Measurements from ENCODE around the gene VAT1L. TPM values are rescaled to one million over a fixed set of nuclear protein-coding genes. Genes with fewer than 3 reads are reported as not detected.

The VAT1L gene
- total RNA-seq, 1 donor = under 0.01 TPM

DNA sequence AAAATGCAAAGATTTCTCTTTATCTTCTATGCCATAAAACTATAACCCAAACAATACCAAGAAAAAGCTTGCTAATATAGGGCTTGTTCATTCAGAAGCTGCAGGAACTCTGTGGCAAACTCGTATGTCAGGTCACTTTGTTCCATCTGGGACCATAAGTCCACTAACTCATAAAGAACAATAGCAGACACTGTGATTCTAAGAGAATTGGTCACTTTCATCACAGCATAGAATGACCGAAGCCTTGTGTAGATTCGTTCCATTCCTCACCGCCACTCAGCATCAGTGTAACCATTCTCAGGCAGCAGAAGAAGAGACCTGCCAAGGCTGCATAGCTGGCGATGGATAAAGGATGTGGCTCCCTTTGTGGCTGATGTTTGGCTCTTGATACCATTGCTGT, 30.3 kb upstream of the VAT1L start:
- H3K4me1 ChIP-seq (ENCODE audit: insufficient read depth, low read length) = no peaks in the 10 kb centered on the region
- H3K27ac ChIP-seq (ENCODE audit: low read depth, low read length) = no peak overlapping the region
- H3K9me3 ChIP-seq (ENCODE audit: low read depth, low read length) = no peaks in the 10 kb centered on the region
- DNase-seq (ENCODE audit: insufficient read length, low spot score, missing footprints) = peak; percentile 11
- H3K36me3 ChIP-seq (ENCODE audit: insufficient read depth, low read length) = no peaks in the 10 kb centered on the region
- H2AFZ ChIP-seq (ENCODE audit: low read length) = no peak overlapping the region
- H3K27me3 ChIP-seq (ENCODE audit: insufficient read depth, low read length) = no peaks in the 10 kb centered on the region
- H3K4me2 ChIP-seq (ENCODE audit: insufficient read depth, low read length) = no peak overlapping the region
- TF ChIP-seq CTCF (IDR thresholded peaks at IDR 0.05; ENCODE audit: extremely low read depth, low read depth, low read length) = no peak
- no peaks in the 10 kb centered on the region for H4K20me1 ChIP-seq (ENCODE audit: insufficient read depth, low read length)
- no peak overlapping the region for H3K4me3 ChIP-seq (ENCODE audit: insufficient read depth, low read length)
- no peaks in the 10 kb centered on the region for H3K79me2 ChIP-seq (ENCODE audit: insufficient read depth, low read length)

DNA sequence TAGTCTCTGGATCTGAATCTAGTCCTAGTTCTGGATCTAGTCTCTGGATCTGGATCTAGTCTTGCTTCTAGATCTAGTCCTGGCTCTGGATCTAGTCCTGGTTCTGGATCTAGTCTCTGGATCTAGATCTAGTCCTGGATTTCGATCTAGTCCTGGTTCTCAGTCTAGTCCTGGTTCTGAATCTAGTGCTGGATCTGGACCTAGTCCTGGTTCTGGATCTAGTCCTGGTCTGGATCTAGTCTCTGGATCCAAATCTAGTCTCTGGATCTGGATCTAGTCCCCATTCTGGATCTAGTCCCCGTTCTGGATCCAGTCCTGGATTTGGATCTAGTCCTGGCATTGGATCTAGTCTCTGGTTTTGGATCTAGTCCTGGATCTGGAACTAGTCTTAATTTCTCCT, 29.9 kb upstream of the VAT1L start:
- no peaks in the 10 kb centered on the region for H3K79me2 ChIP-seq (ENCODE audit: insufficient read depth, low read length)
- H2AFZ ChIP-seq (ENCODE audit: low read length) = no peak overlapping the region
- DNase-seq (ENCODE audit: insufficient read length, low spot score, missing footprints) = no peak
- TF ChIP-seq CTCF (IDR thresholded peaks at IDR 0.05; ENCODE audit: extremely low read depth, low read depth, low read length) = no peak
- H3K9me3 ChIP-seq (ENCODE audit: low read depth, low read length) = no peaks in the 10 kb centered on the region
- no peaks in the 10 kb centered on the region for H3K27me3 ChIP-seq (ENCODE audit: insufficient read depth, low read length)
- no peaks in the 10 kb centered on the region for H3K36me3 ChIP-seq (ENCODE audit: insufficient read depth, low read length)
- no peak overlapping the region for H3K4me2 ChIP-seq (ENCODE audit: insufficient read depth, low read length)
- no peaks in the 10 kb centered on the region for H3K4me1 ChIP-seq (ENCODE audit: insufficient read depth, low read length)
- no peak overlapping the region for H3K4me3 ChIP-seq (ENCODE audit: insufficient read depth, low read length)
- H3K27ac ChIP-seq (ENCODE audit: low read depth, low read length) = no peak overlapping the region
- H4K20me1 ChIP-seq (ENCODE audit: insufficient read depth, low read length) = no peaks in the 10 kb centered on the region

- Histone ChIP-seq H3K27me3 (ENCODE audit: insufficient read depth, low read length) (no peaks in the 10 kb centered on the region), H3K9me3 (ENCODE audit: low read depth, low read length) (no peaks in the 10 kb centered on the region), H4K20me1 (ENCODE audit: insufficient read depth, low read length) (no peaks in the 10 kb centered on the region), H3K4me2 (ENCODE audit: insufficient read depth, low read length) (no peak overlapping the region), H3K79me2 (ENCODE audit: insufficient read depth, low read length) (no peaks in the 10 kb centered on the region), H3K4me3 (ENCODE audit: insufficient read depth, low read length) (no peak overlapping the region), H3K27ac (ENCODE audit: low read depth, low read length) (no peak overlapping the region), H3K36me3 (ENCODE audit: insufficient read depth, low read length) (no peaks in the 10 kb centered on the region), H3K4me1 (ENCODE audit: insufficient read depth, low read length) (no peaks in the 10 kb centered on the region), H2AFZ (ENCODE audit: low read length) (no peak overlapping the region)
- DNase-seq (ENCODE audit: insufficient read length, low spot score, missing footprints) = no peak
- no peak for TF ChIP-seq CTCF (IDR thresholded peaks at IDR 0.05; ENCODE audit: extremely low read depth, low read depth, low read length)
These were observed 29.2 kb upstream of the VAT1L start for GRCh38 chr16:77759201-77759600.

GRCh38 chr16:77759821-77760220, 28.5 kb upstream of the VAT1L start:
- Histone ChIP-seq H3K27me3 (ENCODE audit: insufficient read depth, low read length) (no peaks in the 10 kb centered on the region), H3K9me3 (ENCODE audit: low read depth, low read length) (no peaks in the 10 kb centered on the region), H4K20me1 (ENCODE audit: insufficient read depth, low read length) (no peaks in the 10 kb centered on the region), H3K79me2 (ENCODE audit: insufficient read depth, low read length) (no peaks in the 10 kb centered on the region), H3K4me2 (ENCODE audit: insufficient read depth, low read length) (no peak overlapping the region), H3K4me3 (ENCODE audit: insufficient read depth, low read length) (no peak overlapping the region), H3K27ac (ENCODE audit: low read depth, low read length) (no peak overlapping the region), H3K36me3 (ENCODE audit: insufficient read depth, low read length) (no peaks in the 10 kb centered on the region), H3K4me1 (ENCODE audit: insufficient read depth, low read length) (no peaks in the 10 kb centered on the region), H2AFZ (ENCODE audit: low read length) (no peak overlapping the region)
- peak; percentile 57 for DNase-seq (ENCODE audit: insufficient read length, low spot score, missing footprints)
- TF ChIP-seq CTCF (IDR thresholded peaks at IDR 0.05; ENCODE audit: extremely low read depth, low read depth, low read length) = no peak
